OCI-LY7 (cell line): ENCODE data around the gene FOXK1.

Experiments used
- EZH2phosphoT487 ChIP-seq: fragments of 200-600 bp; sonication (generic); IDR thresholded peaks from 2 replicates; pipeline ENCODE4 v1.6.1; 2018; ENCODE audit warnings: low read depth, borderline replicate concordance, mild to moderate bottlenecking, mixed run types, antibody characterized with exemption, low read length, moderate library complexity, mixed read lengths
- TF ChIP-seq, protein P1 (sequence below): fragments of 200-600 bp; sonication (generic); conservative IDR thresholded peaks from 2 replicates; pipeline ENCODE4 v1.5.1; 2014; ENCODE audit warnings: mild to moderate bottlenecking, antibody characterized with exemption, low read length, moderate library complexity, mixed read lengths

DNA sequence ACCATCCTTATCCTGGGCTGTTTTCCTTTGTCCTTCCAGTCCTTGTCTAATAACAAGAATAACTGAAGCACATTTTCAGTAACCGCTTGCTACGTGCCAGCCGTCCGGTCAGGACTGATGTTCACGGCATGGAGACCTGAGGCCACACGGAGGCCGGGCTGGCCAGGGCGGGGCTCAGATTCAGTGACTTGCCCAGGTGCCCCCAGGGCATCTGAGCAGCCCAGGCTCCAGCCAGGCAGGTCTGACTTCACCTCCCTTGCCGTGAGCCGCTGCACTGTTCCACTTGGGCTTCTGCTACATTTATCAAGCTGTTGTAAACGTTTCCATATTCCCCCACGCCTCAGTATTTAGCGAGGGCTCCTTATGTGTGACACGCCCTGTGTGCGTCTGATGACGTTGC lies 49.7 kb downstream of the FOXK1 start:
- TF ChIP-seq, protein P1, sequence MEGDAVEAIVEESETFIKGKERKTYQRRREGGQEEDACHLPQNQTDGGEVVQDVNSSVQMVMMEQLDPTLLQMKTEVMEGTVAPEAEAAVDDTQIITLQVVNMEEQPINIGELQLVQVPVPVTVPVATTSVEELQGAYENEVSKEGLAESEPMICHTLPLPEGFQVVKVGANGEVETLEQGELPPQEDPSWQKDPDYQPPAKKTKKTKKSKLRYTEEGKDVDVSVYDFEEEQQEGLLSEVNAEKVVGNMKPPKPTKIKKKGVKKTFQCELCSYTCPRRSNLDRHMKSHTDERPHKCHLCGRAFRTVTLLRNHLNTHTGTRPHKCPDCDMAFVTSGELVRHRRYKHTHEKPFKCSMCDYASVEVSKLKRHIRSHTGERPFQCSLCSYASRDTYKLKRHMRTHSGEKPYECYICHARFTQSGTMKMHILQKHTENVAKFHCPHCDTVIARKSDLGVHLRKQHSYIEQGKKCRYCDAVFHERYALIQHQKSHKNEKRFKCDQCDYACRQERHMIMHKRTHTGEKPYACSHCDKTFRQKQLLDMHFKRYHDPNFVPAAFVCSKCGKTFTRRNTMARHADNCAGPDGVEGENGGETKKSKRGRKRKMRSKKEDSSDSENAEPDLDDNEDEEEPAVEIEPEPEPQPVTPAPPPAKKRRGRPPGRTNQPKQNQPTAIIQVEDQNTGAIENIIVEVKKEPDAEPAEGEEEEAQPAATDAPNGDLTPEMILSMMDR = no peak
- TF ChIP-seq EZH2phosphoT487 = no peak
